ENCODE data around the gene MRPS2. TPM values are rescaled to one million over a fixed set of nuclear protein-coding genes. Genes with fewer than 3 reads are reported as not detected.

The MRPS2 gene
- total and polyA plus RNA-seq, 9 of the 15 experiments (the other 6 are each of a cell fraction or from before 2014, with no cell fraction given), result 8.0 to 167 (median 81.3) TPM

- TF ChIP-seq SNIP1 (IDR thresholded peaks at IDR 0.05; ENCODE audit: low read depth), result no peak
- no peak for TF ChIP-seq DACH1 (IDR thresholded peaks at IDR 0.05; ENCODE audit: partially characterized antibody)
- TF ChIP-seq, protein P1, sequence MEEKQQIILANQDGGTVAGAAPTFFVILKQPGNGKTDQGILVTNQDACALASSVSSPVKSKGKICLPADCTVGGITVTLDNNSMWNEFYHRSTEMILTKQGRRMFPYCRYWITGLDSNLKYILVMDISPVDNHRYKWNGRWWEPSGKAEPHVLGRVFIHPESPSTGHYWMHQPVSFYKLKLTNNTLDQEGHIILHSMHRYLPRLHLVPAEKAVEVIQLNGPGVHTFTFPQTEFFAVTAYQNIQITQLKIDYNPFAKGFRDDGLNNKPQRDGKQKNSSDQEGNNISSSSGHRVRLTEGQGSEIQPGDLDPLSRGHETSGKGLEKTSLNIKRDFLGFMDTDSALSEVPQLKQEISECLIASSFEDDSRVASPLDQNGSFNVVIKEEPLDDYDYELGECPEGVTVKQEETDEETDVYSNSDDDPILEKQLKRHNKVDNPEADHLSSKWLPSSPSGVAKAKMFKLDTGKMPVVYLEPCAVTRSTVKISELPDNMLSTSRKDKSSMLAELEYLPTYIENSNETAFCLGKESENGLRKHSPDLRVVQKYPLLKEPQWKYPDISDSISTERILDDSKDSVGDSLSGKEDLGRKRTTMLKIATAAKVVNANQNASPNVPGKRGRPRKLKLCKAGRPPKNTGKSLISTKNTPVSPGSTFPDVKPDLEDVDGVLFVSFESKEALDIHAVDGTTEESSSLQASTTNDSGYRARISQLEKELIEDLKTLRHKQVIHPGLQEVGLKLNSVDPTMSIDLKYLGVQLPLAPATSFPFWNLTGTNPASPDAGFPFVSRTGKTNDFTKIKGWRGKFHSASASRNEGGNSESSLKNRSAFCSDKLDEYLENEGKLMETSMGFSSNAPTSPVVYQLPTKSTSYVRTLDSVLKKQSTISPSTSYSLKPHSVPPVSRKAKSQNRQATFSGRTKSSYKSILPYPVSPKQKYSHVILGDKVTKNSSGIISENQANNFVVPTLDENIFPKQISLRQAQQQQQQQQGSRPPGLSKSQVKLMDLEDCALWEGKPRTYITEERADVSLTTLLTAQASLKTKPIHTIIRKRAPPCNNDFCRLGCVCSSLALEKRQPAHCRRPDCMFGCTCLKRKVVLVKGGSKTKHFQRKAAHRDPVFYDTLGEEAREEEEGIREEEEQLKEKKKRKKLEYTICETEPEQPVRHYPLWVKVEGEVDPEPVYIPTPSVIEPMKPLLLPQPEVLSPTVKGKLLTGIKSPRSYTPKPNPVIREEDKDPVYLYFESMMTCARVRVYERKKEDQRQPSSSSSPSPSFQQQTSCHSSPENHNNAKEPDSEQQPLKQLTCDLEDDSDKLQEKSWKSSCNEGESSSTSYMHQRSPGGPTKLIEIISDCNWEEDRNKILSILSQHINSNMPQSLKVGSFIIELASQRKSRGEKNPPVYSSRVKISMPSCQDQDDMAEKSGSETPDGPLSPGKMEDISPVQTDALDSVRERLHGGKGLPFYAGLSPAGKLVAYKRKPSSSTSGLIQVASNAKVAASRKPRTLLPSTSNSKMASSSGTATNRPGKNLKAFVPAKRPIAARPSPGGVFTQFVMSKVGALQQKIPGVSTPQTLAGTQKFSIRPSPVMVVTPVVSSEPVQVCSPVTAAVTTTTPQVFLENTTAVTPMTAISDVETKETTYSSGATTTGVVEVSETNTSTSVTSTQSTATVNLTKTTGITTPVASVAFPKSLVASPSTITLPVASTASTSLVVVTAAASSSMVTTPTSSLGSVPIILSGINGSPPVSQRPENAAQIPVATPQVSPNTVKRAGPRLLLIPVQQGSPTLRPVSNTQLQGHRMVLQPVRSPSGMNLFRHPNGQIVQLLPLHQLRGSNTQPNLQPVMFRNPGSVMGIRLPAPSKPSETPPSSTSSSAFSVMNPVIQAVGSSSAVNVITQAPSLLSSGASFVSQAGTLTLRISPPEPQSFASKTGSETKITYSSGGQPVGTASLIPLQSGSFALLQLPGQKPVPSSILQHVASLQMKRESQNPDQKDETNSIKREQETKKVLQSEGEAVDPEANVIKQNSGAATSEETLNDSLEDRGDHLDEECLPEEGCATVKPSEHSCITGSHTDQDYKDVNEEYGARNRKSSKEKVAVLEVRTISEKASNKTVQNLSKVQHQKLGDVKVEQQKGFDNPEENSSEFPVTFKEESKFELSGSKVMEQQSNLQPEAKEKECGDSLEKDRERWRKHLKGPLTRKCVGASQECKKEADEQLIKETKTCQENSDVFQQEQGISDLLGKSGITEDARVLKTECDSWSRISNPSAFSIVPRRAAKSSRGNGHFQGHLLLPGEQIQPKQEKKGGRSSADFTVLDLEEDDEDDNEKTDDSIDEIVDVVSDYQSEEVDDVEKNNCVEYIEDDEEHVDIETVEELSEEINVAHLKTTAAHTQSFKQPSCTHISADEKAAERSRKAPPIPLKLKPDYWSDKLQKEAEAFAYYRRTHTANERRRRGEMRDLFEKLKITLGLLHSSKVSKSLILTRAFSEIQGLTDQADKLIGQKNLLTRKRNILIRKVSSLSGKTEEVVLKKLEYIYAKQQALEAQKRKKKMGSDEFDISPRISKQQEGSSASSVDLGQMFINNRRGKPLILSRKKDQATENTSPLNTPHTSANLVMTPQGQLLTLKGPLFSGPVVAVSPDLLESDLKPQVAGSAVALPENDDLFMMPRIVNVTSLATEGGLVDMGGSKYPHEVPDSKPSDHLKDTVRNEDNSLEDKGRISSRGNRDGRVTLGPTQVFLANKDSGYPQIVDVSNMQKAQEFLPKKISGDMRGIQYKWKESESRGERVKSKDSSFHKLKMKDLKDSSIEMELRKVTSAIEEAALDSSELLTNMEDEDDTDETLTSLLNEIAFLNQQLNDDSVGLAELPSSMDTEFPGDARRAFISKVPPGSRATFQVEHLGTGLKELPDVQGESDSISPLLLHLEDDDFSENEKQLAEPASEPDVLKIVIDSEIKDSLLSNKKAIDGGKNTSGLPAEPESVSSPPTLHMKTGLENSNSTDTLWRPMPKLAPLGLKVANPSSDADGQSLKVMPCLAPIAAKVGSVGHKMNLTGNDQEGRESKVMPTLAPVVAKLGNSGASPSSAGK (IDR thresholded peaks at IDR 0.05), result peak; percentile 61
- no peak for TF ChIP-seq ZBTB34 (CRISPR knock-in tag; IDR thresholded peaks at IDR 0.05)
- TF ChIP-seq, protein P2, sequence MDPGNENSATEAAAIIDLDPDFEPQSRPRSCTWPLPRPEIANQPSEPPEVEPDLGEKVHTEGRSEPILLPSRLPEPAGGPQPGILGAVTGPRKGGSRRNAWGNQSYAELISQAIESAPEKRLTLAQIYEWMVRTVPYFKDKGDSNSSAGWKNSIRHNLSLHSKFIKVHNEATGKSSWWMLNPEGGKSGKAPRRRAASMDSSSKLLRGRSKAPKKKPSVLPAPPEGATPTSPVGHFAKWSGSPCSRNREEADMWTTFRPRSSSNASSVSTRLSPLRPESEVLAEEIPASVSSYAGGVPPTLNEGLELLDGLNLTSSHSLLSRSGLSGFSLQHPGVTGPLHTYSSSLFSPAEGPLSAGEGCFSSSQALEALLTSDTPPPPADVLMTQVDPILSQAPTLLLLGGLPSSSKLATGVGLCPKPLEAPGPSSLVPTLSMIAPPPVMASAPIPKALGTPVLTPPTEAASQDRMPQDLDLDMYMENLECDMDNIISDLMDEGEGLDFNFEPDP (CRISPR knock-in tag; IDR thresholded peaks at IDR 0.05), result no peak
- TF ChIP-seq SMARCA5 (IDR thresholded peaks at IDR 0.05), result no peak
- TF ChIP-seq BRD4 (IDR thresholded peaks at IDR 0.05), result no peak; the same call in 1 of the 2 replicates
- TF ChIP-seq NFIC (IDR thresholded peaks at IDR 0.05), result no peak
- no peak for TF ChIP-seq NEUROD1 (IDR thresholded peaks at IDR 0.05; ENCODE audit: borderline replicate concordance, low read depth, low read length, partially characterized antibody)
- TF ChIP-seq ZBTB8A (IDR thresholded peaks at IDR 0.05; ENCODE audit: partially characterized antibody), result no peak
- no peak for TF ChIP-seq ZNF507 (tag; conservative IDR thresholded peaks at IDR 0.05)
- TF ChIP-seq FOXK2 (conservative IDR thresholded peaks at IDR 0.05 in 1 of 2, IDR thresholded peaks at IDR 0.05 in 1 of 2; ENCODE audit: low read depth in 2 of 2), result no peak
- no peak for TF ChIP-seq ELK3 (CRISPR knock-in tag; IDR thresholded peaks at IDR 0.05)
Observed at GRCh38 chr9:135478829-135479468, 21.5 kb upstream of the MRPS2 start (continued).
